ENCODE data around the gene MIA.
"Not testable (repeated sequence)": the region's sequence is repeated elsewhere in the genome, so short reads cannot be mapped to it uniquely, and the experiment has no call there.

The MIA gene

GRCh38 chr19:40774916-40775631, at the start of gene MIA:
MIA (plus strand) TSS chr19:40775521; CDS start chr19:40775543, 22 bp downstream.
- no peak for DNase-seq

GRCh38 chr19:40726279-40726678, 49.0 kb upstream of the MIA start:
- DNase-seq, result no peak

- not testable (repeated sequence) for DNase-seq
Observed at GRCh38 chr19:40730065-40730464, 45.3 kb upstream of the MIA start.

- not testable (repeated sequence) for DNase-seq
Observed at GRCh38 chr19:40732304-40732703, 43.0 kb upstream of the MIA start.

- no peak for DNase-seq
Observed at GRCh38 chr19:40733149-40733548, 42.2 kb upstream of the MIA start.

- DNase-seq, result no peak
Observed at GRCh38 chr19:40735013-40735771, 40.1 kb upstream of the MIA start.

- no peak for DNase-seq
Observed at GRCh38 chr19:40736661-40737060, 38.7 kb upstream of the MIA start.

- no peak for DNase-seq
Observed at GRCh38 chr19:40737102-40737644, 38.1 kb upstream of the MIA start.

GRCh38 chr19:40739030-40739839, 36.1 kb upstream of the MIA start:
- no peak for DNase-seq

- DNase-seq, result no peak
Observed at GRCh38 chr19:40739871-40740703, 35.2 kb upstream of the MIA start.

- DNase-seq, result peak; percentile 29 to 68
Observed at GRCh38 chr19:40740747-40741146, 34.6 kb upstream of the MIA start.

GRCh38 chr19:40741527-40742390, 33.6 kb upstream of the MIA start:
- DNase-seq, result no peak

GRCh38 chr19:40742477-40742876, 32.8 kb upstream of the MIA start:
- DNase-seq, result no peak

- no peak for DNase-seq
Observed at GRCh38 chr19:40742886-40743285, 32.4 kb upstream of the MIA start.

- no peak for DNase-seq
Observed at GRCh38 chr19:40743926-40744325, 31.4 kb upstream of the MIA start.

- no peak for DNase-seq
Observed at GRCh38 chr19:40744554-40745401, 30.5 kb upstream of the MIA start.

GRCh38 chr19:40745402-40745780, 29.9 kb upstream of the MIA start:
- no peak for DNase-seq

- DNase-seq, result no peak
Observed at GRCh38 chr19:40747536-40747935, 27.8 kb upstream of the MIA start.

GRCh38 chr19:40750058-40750873, 25.1 kb upstream of the MIA start, which contains the start of gene ACTMAP:
ACTMAP (minus strand) TSS chr19:40750477; CDS start chr19:40749803, 674 bp downstream.
- DNase-seq, result peak; percentile 99 to 100

Measured in hippocampal formation (tissue), 2 donors.